RPMI7951 (cell line): ENCODE data around the gene MSANTD3. TPM values are rescaled to one million over a fixed set of nuclear protein-coding genes. Genes with fewer than 3 reads are reported as not detected.

ENCODE experiments used
- DNase-seq: peaks from one replicate; pipeline ENCODE4 v3.0.0-alpha.2; 2012; ENCODE audit warnings: low read depth
- total RNA-seq: library from RNA; depleted of rRNA; stranded (reverse); fragments of >200 nt; shearing (Covaris generic); gene quantifications from 2 replicates; pipeline ENCODE4 v1.2.3, GENCODE V29; 2014

MSANTD3 gene
- total RNA-seq, 1 experiment from 2014 or later, result 75.1 TPM

GRCh38 chr9:100465761-100466160, 38.8 kb downstream of the MSANTD3 start:
- DNase-seq, result no peak

GRCh38 chr9:100466171-100466828, 39.4 kb downstream of the MSANTD3 start:
- DNase-seq, result no peak

- no peak for DNase-seq
Observed at GRCh38 chr9:100466829-100467221, 39.9 kb downstream of the MSANTD3 start.

DNA sequence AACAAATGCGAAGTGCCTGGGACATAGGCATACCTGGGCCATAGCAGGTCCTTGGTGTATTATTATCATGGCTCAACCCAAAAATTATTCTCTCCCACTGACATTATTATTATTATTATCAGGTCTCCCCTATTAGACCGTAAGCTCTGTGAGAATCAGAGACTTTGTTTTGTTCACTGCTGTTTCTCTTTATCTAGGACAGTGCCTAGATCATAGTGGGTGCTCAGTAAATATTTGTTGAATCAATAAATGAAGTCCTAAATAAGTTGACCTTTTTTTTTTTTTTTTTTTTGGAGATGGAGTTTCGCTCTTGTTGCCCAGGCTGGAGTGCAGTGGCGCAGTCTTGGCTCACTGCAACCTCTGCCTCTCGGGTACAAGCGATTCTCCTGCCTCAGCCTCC, 41.1 kb downstream of the MSANTD3 start:
- no peak for DNase-seq

- DNase-seq, result no peak
Observed at GRCh38 chr9:100472268-100472667, 45.3 kb downstream of the MSANTD3 start.

- peak; percentile 34 for DNase-seq
Observed at GRCh38 chr9:100472788-100473275, 45.9 kb downstream of the MSANTD3 start, which contains the start of gene TMEFF1. TSS of gene TMEFF1 (plus strand) at chr9:100473149. CDS start at chr9:100473545, 396 bp downstream.

GRCh38 chr9:100473276-100474081, 46.5 kb downstream of the MSANTD3 start:
- peak; percentile 40 for DNase-seq

DNA sequence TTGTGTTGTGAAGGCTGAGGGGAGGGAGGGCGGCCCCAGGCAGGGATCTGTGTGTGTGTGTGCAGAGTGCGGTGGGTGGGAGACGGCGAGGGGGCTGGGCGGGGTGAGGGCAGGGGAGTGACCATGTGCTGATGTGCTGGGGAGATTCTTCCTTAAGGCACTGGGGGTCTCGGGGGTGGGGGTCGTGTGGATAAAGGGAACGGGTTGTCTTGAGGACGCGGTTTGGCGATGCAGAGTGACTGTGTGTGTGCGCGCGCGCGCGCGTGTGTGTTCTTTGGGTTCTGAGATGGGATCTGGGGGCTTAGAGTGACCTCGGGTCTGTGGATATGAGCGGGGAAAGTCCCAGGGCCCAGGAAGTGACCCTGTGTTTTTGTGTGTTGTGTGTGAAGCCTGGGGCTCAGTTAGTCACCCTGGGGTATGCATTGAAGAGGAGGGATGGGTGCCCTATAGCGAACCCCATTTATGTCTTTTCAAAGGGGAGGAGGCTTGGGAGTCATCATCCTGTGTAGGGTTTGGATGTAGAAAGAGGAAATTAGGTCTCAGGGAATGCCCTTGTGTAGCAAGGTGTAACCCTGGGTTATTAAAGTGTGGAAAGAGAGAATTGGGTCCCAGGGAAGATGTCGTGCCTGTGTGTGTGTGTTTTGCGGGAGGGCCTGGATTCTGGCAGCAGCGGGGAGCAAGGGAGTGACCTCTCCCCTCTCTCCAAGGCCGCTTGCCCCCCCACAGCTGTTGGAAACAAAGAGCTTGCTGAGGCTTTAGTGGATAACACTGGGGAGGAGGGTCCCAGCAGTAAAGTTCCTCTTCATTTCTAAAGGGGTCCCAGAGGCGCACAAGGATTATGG, 47.4 kb downstream of the MSANTD3 start:
- DNase-seq, result no peak

GRCh38 chr9:100474924-100475276, 48.0 kb downstream of the MSANTD3 start:
- no peak for DNase-seq

- DNase-seq, result no peak
Observed at GRCh38 chr9:100477241-100477640, 50.3 kb downstream of the MSANTD3 start.

GRCh38 chr9:100478192-100478591, 51.2 kb downstream of the MSANTD3 start:
- DNase-seq, result no peak

DNA sequence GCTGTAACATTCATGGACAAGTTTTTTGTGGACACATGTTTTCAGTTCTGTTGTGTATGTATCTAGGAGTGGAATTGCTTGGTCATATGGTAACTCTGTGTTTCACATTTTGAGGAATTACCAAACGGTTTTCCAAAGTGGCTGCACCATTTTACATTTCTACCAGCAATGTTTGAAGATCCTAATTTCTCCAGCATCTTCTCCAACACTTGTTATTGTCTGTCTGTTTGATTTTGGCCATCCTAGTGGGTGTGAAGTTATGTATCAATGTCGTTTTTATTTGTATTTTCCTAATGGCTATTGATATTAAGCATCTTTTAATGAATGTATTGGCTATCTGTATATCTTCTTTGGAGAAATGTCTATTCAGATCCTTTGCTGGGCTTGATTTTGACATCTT, 52.9 kb downstream of the MSANTD3 start:
- no peak for DNase-seq

DNA sequence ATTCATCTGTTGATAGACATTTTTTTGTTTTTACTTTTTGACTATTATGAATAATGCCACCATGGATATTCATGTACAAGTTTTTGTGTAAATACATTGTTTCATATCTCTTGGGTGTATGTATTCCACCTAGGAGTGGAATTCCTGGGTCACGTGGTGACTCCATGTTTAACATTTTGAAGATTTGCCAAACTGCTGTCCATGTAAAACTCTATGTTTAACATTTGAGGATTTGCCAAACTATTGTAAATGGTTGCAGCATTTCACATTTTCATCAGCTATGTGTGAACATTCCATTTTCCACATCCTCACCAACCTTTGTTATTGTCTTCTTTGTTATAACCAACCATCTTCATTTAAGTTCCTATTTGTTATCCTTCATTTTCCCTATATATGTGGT, 58.3 kb downstream of the MSANTD3 start:
- no peak for DNase-seq

DNA sequence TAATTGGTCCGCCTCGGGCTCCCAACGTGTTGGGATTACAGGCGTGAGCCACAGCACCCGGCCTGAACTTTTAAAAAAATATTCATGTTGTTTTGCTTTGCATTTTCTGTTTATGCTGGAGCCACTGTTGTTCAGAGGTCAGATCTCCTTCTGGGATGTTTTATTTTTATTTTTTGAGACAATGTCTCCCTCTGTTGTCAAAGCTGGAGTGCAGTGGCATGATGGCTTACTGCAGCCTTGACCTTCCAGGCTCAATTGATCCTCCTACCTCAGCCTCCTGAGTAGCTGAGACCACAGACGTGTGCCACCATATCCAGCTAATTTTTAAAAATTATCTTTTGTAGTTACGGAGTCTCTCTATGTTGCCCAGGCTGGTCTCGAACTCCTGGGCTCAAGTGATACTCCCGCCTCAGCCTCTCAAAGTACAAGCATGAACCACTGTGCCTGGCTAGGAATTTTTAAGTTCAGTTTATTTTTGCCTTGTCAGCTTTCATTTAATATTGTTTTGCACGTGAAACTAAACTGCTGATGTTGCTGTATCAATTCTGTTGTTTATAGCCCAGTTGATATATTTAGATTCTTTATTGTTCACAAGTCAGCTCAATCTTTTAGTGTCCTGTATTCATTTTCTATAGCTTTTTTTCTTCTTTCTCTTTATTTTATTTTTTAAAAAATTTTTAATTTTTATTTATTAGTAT, 59.7 kb downstream of the MSANTD3 start:
- no peak for DNase-seq

DNA sequence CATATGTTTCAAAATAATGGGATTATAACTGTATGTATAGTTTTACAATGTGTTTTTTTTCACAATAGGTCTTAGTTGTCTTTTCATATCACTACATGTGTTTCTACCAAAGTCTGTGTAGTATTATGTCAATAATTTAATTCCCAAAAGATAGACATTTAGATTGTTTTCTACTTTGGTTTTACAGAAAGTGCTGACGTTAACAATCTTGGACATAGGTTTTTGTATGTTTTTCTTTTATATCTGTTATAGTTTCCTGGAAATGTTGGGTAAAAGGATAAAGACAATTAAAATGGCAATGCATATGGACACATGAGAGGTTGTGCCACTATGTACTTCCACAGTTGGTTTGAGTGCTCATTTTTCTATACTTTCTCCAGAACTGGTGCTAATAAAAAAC, 61.2 kb downstream of the MSANTD3 start:
- no peak for DNase-seq

DNA sequence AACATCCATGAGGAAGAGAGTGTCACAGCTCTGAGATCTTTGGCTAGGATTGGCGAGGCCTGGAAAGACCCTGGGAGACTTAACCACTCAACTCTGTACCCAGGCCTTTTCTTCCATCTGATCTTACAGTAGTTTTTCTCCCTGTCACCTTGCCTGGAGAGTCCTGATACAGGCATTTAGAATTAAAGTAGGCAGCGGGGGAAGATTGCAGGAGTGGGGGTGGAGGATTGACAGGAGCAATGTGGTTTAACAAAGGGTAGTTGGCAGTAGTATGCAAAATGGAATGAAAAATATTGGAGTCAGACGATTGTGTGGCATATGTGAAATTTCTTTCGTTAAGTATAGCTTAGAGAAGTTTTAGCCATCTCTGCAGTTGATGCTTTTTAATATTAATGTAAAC, 62.9 kb downstream of the MSANTD3 start:
- no peak for DNase-seq

DNA sequence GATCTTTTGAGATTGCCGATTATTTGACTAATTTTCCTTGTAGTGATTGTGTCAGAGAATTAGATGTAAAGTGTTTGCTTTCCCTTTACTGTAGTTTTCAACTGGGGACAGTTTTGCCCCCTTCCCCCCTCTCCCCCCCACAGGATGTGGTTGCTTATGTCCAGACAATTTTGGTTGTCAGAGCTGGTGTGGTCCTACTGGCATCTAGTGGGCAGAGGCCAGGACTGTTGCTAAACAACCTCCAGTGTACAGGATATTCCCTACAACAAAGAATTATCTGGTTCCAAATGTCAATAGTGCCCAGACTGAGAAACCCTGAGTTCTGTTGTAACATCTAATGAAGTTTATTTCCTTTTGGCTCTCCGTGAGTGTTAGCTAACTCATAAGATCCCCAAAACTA, 66.0 kb downstream of the MSANTD3 start:
- peak; percentile 57 for DNase-seq

DNA sequence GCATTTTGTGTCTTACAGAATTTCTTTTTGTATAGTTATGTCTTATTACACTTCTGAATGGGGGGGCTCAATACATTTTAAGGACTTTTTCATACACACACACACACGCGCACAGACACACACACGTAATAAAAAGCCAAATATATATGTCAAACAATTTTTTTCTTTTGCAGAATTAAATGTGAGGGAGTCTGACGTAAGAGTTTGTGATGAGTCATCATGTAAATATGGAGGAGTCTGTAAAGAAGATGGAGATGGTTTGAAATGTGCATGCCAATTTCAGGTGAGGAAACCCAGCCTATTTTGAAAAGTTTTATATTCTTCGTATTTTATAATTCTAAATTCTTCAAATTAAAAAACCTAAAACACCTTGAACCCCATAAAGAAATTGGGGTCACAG, 71.6 kb downstream of the MSANTD3 start:
- peak; percentile 33 for DNase-seq

DNA sequence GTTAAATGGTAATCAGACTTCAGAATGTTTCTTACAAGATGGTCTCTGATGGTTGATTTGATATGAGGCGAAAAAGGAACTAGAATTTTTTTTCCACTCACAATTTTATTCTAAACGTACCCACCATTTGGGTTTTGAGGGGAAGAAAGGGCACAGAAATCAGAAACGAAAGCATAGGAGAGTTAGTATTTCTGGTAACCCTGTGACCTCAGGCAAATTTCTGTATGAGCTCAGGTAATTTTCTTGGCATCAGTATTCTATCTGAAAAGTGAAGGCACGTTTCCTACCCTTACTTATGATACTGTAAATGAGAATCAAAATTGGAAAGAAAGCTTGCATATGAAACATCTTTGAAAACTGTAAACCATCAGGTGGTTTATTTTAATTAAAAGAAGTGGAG, 72.5 kb downstream of the MSANTD3 start:
- DNase-seq, result no peak

DNA sequence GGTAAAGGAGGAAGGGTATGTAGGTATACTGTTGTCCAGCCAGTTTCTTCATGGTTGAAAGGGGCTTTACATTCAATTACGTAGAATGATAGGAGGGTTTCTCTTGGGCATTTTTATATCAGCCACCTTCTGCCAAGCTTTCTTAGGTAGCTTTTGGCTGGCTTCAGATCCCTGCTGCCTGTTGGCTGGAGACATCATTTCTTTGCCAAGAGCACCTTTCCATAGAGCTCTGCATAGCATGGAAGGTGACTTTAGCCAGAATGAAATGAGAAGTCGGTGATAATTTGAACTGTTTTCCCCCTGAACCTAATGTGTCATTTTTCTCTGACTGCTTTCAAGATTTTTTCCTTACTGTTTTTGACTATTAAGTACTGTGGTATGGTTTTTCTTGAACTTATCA, 72.9 kb downstream of the MSANTD3 start:
- DNase-seq, result no peak
